Fibroblast of peridontal ligament (primary cell): ENCODE measurements around the gene BMP2K.
A peak's percentile ranks its signal among the peaks of the same experiment; 100 is the strongest.
"Not testable (repeated sequence)": the region's sequence is repeated elsewhere in the genome, so short reads cannot be mapped to it uniquely, and the experiment has no call there.

Experiments
- DNase-seq: peaks from one replicate; pipeline ENCODE4 v3.0.0-alpha.2; 2010; ENCODE audit errors: extremely low read depth

Gene BMP2K

GRCh38 chr4:78863254-78863869, 87.2 kb downstream of the BMP2K start:
- DNase-seq, result no peak

GRCh38 chr4:78863991-78864390, 87.8 kb downstream of the BMP2K start:
- no peak for DNase-seq

- DNase-seq, result peak; percentile 94
Measured at GRCh38 chr4:78864405-78865024, 88.4 kb downstream of the BMP2K start.

GRCh38 chr4:78865451-78865850, 89.3 kb downstream of the BMP2K start:
- DNase-seq, result no peak

DNA sequence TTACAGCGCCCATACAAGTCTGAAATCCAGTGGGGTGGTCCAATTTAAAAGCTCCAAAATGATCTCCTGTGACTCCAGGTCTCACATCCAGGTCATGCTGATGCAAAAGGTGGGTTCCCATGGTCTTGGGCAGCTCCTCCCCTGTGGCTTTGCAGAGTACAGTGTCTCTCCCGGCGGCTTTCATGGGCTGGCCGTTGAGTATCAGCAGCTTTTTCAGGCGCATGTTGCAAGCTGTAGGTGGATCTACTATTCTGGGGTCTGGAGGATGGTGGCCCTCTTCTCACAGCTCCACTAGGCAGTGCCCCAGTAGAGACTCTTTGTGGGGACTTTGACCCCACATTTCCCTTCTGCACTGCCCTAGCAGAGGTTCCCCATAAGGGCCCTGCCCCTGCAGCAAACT, 92.6 kb downstream of the BMP2K start:
- DNase-seq, result not testable (repeated sequence)

DNA sequence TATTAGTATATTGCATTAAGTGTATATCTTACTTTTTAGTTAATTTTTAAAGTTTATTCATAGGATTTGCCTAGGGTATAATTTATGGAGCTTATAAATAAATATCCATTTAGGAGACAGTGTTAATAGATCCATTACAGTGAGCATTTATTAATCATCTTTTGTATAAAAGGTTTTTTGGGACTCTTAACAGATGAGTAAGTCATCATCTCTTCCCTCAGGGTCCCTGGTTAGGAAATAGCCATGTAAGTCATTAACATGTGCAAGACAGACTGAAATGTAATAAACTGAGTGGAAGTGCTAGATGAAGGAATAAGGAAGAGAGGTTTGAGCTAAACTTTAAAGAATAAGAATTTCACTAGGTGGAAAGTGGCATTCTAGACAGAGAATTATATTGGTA, 93.9 kb downstream of the BMP2K start:
- DNase-seq, result no peak

DNA sequence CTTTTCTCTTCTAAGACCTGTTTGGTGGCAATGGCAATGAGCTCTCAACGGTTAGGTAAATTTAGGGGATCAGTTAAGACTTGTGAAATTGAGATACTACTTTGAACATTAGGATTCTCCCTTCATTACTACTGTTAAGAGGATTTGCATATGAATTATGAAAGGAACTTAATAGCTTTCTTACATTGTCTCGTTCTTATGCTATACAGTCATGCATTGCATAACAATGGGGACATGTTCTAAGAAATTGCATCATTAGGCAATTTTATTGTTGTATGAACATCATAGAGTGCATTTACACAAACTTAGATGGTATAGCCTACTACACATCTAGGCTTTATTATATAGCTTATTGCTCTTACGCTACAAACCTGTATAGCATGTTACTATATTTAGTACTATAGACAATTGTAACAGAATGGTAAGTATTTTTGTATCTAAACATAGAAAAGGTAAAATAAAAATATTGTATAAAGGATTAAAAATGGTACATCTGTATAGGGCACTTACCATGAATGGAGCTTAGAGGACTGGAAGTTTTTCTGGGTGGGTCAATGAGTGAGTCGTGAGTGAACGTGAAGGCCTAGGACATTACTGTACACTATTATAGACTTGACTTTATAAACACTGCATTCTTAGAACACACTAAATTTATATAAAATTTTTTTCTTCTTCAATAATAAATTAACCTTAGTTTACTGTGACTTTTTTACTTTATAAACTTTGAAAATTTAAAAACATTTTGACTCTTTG, 100.6 kb downstream of the BMP2K start:
- DNase-seq, result peak; percentile 27

DNA sequence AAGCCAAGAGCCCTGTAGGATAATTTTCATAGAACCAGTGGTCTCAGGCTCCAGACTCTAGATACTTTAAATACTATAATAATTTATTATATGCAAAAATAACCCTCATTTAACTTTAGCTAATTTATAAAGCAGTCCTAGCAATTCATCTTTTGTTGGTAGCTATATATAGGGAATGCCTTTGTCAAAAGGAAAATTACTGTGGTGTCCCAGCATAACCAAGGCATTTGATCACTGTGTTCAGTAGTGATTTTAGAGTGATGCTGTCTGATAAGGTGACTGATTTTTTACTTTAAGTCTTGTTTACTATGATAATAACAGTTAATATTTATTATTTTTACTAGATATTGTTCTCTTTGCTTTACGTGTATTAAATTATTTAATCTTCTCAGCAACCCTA, 101.9 kb downstream of the BMP2K start:
- no peak for DNase-seq

GRCh38 chr4:78880874-78881492, 104.8 kb downstream of the BMP2K start:
- DNase-seq, result no peak

GRCh38 chr4:78885598-78885997, 109.4 kb downstream of the BMP2K start:
- DNase-seq, result peak; percentile 43

DNA sequence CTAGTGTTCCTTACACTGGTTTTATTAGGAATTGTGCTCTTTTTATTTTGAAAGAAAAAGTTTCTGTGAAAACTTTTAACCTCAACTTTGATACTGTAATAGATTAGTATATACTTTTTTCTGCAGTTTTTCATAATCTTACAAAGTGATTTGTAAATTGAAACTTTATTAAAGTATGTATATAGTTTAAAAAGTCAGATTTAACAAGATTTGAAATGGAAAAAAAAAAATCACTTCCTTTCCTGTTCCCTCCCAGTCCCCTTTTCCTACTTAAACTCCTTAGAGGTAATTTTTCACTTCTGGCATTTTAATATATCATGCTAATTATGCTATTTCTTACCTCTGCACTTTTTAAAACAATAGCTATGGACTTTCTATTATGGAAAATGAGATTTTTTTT, 113.8 kb downstream of the BMP2K start:
- no peak for DNase-seq

DNA sequence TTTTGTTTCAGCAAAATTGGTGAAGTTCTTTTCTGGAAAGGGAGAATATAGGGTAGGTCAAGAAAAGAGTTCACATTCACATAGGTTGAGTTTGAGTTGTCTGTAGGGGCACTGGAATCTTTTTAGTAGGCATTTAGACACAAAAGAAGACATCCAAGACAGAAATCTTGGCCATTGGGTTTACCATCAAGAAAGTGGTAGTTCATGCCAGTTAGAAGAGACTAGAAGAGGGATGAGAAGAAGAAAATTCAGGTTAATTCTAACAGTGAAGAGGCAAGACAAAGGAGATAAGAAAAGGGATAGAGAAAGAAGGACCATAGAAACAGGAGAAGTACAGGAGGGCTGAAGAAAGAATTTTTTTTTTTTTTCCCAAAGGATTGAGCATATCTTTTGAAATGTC, 123.2 kb downstream of the BMP2K start:
- DNase-seq, result no peak

DNA sequence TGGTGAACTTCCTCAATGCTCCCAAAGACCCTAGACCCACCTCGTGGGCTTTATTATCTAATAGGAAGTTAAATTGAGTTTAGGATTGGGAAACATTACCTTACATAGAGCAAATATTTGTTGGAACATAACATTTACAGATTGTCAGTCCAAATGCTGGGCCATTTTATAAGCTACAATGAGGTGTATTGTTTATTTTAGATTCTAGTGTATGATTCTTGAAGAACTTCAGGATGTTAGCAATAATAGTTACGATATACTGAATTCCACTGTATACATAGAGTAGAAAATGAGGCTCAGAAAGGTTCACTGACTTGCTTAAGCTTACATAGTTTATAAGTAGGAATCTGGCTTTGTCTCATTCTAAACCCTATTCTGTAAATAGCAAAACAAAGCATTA, 125.7 kb downstream of the BMP2K start:
- DNase-seq, result no peak

- no peak for DNase-seq
Measured at GRCh38 chr4:78902298-78902697, 126.1 kb downstream of the BMP2K start.

GRCh38 chr4:78904143-78904542, 128.0 kb downstream of the BMP2K start:
- DNase-seq, result no peak

DNA sequence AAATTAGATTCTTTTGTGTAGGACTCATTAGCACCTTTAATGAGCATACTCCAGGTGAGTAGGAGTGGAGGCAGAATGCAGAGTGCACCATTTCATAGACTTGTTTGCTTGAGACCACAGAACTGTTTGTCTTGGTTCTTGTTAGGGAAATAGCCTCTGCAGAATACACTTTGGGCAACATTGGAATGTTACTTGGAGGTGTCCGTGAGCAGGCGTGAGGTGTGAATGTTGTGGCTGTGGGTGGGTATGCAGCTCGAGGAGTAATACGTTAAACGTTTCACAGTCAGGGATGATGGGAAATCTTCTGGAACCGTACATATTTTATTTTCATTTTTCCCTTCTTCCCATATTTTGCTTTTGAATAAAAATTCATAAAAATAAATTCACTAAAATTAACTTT, 131.5 kb downstream of the BMP2K start:
- DNase-seq, result no peak

GRCh38 chr4:78908974-78909373, 132.8 kb downstream of the BMP2K start:
- not testable (repeated sequence) for DNase-seq

GRCh38 chr4:78910612-78911011, 134.5 kb downstream of the BMP2K start:
- no peak for DNase-seq

DNA sequence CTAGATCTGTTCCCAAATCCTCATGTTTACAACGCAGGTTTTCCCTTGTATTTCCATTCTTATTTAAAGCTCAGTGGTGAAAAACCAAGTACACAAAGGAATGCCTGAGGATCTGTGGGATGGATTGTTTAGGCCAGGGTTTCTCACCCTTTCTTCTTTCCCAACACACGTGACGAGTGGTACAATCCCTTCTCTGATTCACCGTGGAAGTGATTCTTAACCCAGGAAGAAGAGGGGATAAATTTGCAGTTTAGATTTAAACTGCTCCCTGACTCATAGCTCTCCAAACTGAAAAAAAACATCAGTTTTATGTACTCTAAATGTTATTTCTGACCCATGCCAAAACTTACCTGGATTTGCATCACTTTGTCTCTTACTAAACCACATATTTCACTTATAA, 146.1 kb downstream of the BMP2K start:
- DNase-seq, result peak; percentile 71

GRCh38 chr4:78923464-78924312, 147.5 kb downstream of the BMP2K start:
- DNase-seq, result peak; percentile 13

- no peak for DNase-seq
Measured at GRCh38 chr4:78926826-78927225, 150.7 kb downstream of the BMP2K start.

GRCh38 chr4:78928835-78929234, 152.7 kb downstream of the BMP2K start:
- DNase-seq, result no peak
